GM12874 (cell line): ENCODE measurements around the gene CASZ1.

Experiments
- CTCF ChIP-seq: IDR thresholded peaks from 2 replicates; pipeline ENCODE4 v1.5.1; 2011; ENCODE audit warnings: low read depth, mild to moderate bottlenecking, control low read depth, low read length, moderate library complexity; ENCODE audit not compliant: insufficient read depth

The CASZ1 gene

GRCh38 chr1:10682449-10683309 is 113.8 kb downstream of the CASZ1 start:
- no peak for TF ChIP-seq CTCF

GRCh38 chr1:10682108-10682445 is 114.4 kb downstream of the CASZ1 start:
- TF ChIP-seq CTCF, result no peak

GRCh38 chr1:10681296-10682107 is 114.9 kb downstream of the CASZ1 start:
- no peak for TF ChIP-seq CTCF

GRCh38 chr1:10680487-10680886 is 116.0 kb downstream of the CASZ1 start:
- TF ChIP-seq CTCF, result no peak

- TF ChIP-seq CTCF, result no peak
Observed at GRCh38 chr1:10679496-10680220, 116.8 kb downstream of the CASZ1 start.

GRCh38 chr1:10678852-10679251 is 117.6 kb downstream of the CASZ1 start:
- no peak for TF ChIP-seq CTCF

- no peak for TF ChIP-seq CTCF
Observed at GRCh38 chr1:10678402-10678801, 118.0 kb downstream of the CASZ1 start.
